H1 (cell line): Measurements from ENCODE around the gene RNF145. TPM values are rescaled to one million over a fixed set of nuclear protein-coding genes. Genes with fewer than 3 reads are reported as not detected.

Source experiments
- CTCF ChIA-PET: fragments of 300-600 bp; sonication (Branson Sonifier 250); formaldehyde crosslinking; loops from one replicate; lab custom pipeline; 2021; ENCODE audit not compliant: partially characterized antibody; lab: Charles Lee
- POLR2A ChIA-PET: fragments of 300-600 bp; sonication (Branson Sonifier 250); formaldehyde crosslinking; loops from one replicate; lab custom pipeline; 2021; ENCODE audit warnings: inconsistent platforms; ENCODE audit not compliant: partially characterized antibody; lab: Charles Lee
- DNase-seq, 2 experiments: peaks; one replicate each; pipeline versions ENCODE4 v3.0.0 to v3.0.0-alpha.2; 2010 to 2022; ENCODE audit warnings: low spot score in 2 of 2, low read depth in 1 of 2, mixed read lengths in 1 of 2
- FAIRE-seq: peaks from 2 replicates; lab custom pipeline; 2011; peaks lifted over from hg19 to GRCh38; lab: Jason Lieb, UNC
- H2AFZ ChIP-seq: 2 replicates; pipeline ENCODE4 v1.8.1; 2012; ENCODE audit warnings: low read length, inconsistent platforms
- H2AK5ac ChIP-seq: 2 replicates; pipeline ENCODE4 v1.6.1; 2013; ENCODE audit warnings: low read depth, low read length
- H2BK120ac ChIP-seq: replicated peaks from 2 replicates; pipeline ENCODE3; 2013; ENCODE audit warnings: low read depth, low read length, inconsistent platforms
- H2BK12ac ChIP-seq: 2 replicates; pipeline ENCODE4 v1.6.1; 2013; ENCODE audit warnings: low read depth, low read length
- H2BK15ac ChIP-seq: 2 replicates; pipeline ENCODE4 v1.6.1; 2013; ENCODE audit warnings: low read length
- H2BK20ac ChIP-seq: 2 replicates; pipeline ENCODE4 v1.6.1; 2013; ENCODE audit warnings: low read length
- H2BK5ac ChIP-seq: 2 replicates; pipeline ENCODE4 v1.6.1; 2013; ENCODE audit warnings: low read depth, low read length
- H3K14ac ChIP-seq: 2 replicates; pipeline ENCODE4 v1.6.1; 2013; ENCODE audit warnings: inconsistent platforms; ENCODE audit not compliant: insufficient read length
- H3K18ac ChIP-seq: 2 replicates; pipeline ENCODE4 v1.6.1; 2013; ENCODE audit warnings: low read length; ENCODE audit errors: extremely low read depth
- H3K23ac ChIP-seq: 2 replicates; pipeline ENCODE4 v1.6.1; 2013; ENCODE audit warnings: inconsistent platforms; ENCODE audit not compliant: insufficient read length
- H3K23me2 ChIP-seq: 2 replicates; pipeline ENCODE4 v1.6.1; 2013; ENCODE audit warnings: low read depth, low read length
- H3K27ac ChIP-seq: 2 replicates; pipeline ENCODE4 v1.6.1; 2011; ENCODE audit warnings: low read depth, low read length, inconsistent platforms
- H3K27me3 ChIP-seq, 4 experiments: replicated peaks in 1 of 4; 1 replicate in 1 of 4; 2 replicates in 3 of 4; pipeline versions ENCODE4 v1.6.1 to v1.8.1; 2011 to 2013; ENCODE audit warnings: low read length in 3 of 4, mild to moderate bottlenecking in 3 of 4, inconsistent platforms in 2 of 4, mixed read lengths in 2 of 4, moderate library complexity in 1 of 4; ENCODE audit not compliant: control insufficient read depth in 3 of 4, insufficient read depth in 3 of 4; ENCODE audit errors: extremely low read depth in 1 of 4
- H3K36me3 ChIP-seq, 4 experiments: 2 replicates each; pipeline versions ENCODE4 v1.6.1 to v1.8.1; 2011 to 2013; ENCODE audit warnings: mild to moderate bottlenecking in 4 of 4, low read length in 3 of 4, moderate library complexity in 2 of 4, control low read depth in 1 of 4, inconsistent platforms in 1 of 4; ENCODE audit not compliant: insufficient read depth in 4 of 4, control insufficient read depth in 2 of 4
- H3K4ac ChIP-seq: replicated peaks from 2 replicates; pipeline ENCODE3; 2013; ENCODE audit warnings: low read length, low read depth, mixed read lengths, inconsistent platforms; ENCODE audit not compliant: insufficient read length
- H3K4me1 ChIP-seq, 4 experiments: replicated peaks in 1 of 4; 1 replicate in 1 of 4; 2 replicates in 3 of 4; pipeline versions ENCODE4 v1.6.1 to v1.8.1; 2011 to 2013; ENCODE audit warnings: low read length in 3 of 4, inconsistent platforms in 2 of 4, mixed read lengths in 1 of 4; ENCODE audit not compliant: insufficient read depth in 4 of 4, control insufficient read depth in 3 of 4
- H3K4me2 ChIP-seq, 2 experiments: 2 replicates each; pipeline versions ENCODE4 v1.6.1 to v1.8.1; 2011 to 2013; ENCODE audit warnings: low read depth in 2 of 2, low read length in 2 of 2, control low read depth in 1 of 2, inconsistent platforms in 1 of 2, mild to moderate bottlenecking in 1 of 2; ENCODE audit not compliant: insufficient read depth in 1 of 2
- H3K4me3 ChIP-seq, 4 experiments: fragments of 200-600, 300-600 bp in 1 of 4; sonication (generic), shearing (Covaris generic), sonication (Bioruptor Twin) in 1 of 4; 2 replicates each; pipeline versions ENCODE4 v1.5.1 to v1.8.1; 2011 to 2016; ENCODE audit warnings: low read length in 4 of 4, low read depth in 3 of 4, control low read depth in 2 of 4, inconsistent platforms in 2 of 4, mild to moderate bottlenecking in 2 of 4, mixed read lengths in 1 of 4, moderate library complexity in 1 of 4; ENCODE audit not compliant: insufficient read depth in 2 of 4; ENCODE audit errors: extremely low read depth in 1 of 4
- H3K56ac ChIP-seq: replicated peaks from 2 replicates; pipeline ENCODE3; 2013; ENCODE audit warnings: low read depth, mild to moderate bottlenecking, mixed read lengths, low read length, inconsistent platforms; ENCODE audit not compliant: insufficient read length
- H3K79me1 ChIP-seq: 2 replicates; pipeline ENCODE4 v1.6.1; 2013; ENCODE audit warnings: low read depth, low read length, control low read depth
- H3K79me2 ChIP-seq, 2 experiments: 2 replicates each; pipeline versions ENCODE4 v1.6.1 to v1.8.1; 2012 to 2013; ENCODE audit warnings: low read length in 2 of 2, mild to moderate bottlenecking in 2 of 2, inconsistent platforms in 1 of 2; ENCODE audit not compliant: insufficient read depth in 2 of 2, control insufficient read depth in 1 of 2
- H3K9ac ChIP-seq, 4 experiments: replicated peaks in 1 of 4; 1 replicate in 1 of 4; 2 replicates in 3 of 4; pipeline versions ENCODE4 v1.6.1 to v1.8.1; 2011 to 2013; ENCODE audit warnings: low read depth in 3 of 4, low read length in 3 of 4, control low read depth in 2 of 4, mild to moderate bottlenecking in 2 of 4, moderate library complexity in 2 of 4, inconsistent platforms in 1 of 4; ENCODE audit errors: extremely low read depth in 1 of 4
- H3K9me3 ChIP-seq, 2 experiments: 2 replicates each; pipeline versions ENCODE4 v1.6.1 to v1.8.1; 2012 to 2013; ENCODE audit warnings: mild to moderate bottlenecking in 2 of 2, moderate library complexity in 2 of 2, control low read depth in 1 of 2, inconsistent platforms in 1 of 2, low read depth in 1 of 2, low read length in 1 of 2, mixed read lengths in 1 of 2; ENCODE audit not compliant: insufficient read depth in 2 of 2
- H4K20me1 ChIP-seq, 2 experiments: replicated peaks in 1 of 2; 2 replicates each; pipeline versions ENCODE3 to v1.8.1; 2011 to 2013; ENCODE audit warnings: inconsistent platforms in 2 of 2, low read length in 2 of 2, mild to moderate bottlenecking in 1 of 2; ENCODE audit not compliant: insufficient read depth in 2 of 2, control insufficient read depth in 1 of 2
- H4K5ac ChIP-seq: 2 replicates; pipeline ENCODE4 v1.6.1; 2013; ENCODE audit warnings: low read length, low read depth, mixed read lengths, inconsistent platforms; ENCODE audit not compliant: insufficient read length
- H4K8ac ChIP-seq: 2 replicates; pipeline ENCODE4 v1.8.0; 2013; ENCODE audit warnings: mild to moderate bottlenecking, moderate library complexity, low read length, inconsistent platforms; ENCODE audit not compliant: insufficient read depth; ENCODE audit errors: extremely low read depth
- H4K91ac ChIP-seq: replicated peaks from 2 replicates; pipeline ENCODE3; 2013; ENCODE audit warnings: low read length, mixed read lengths, inconsistent platforms; ENCODE audit not compliant: insufficient read length
- USF2 ChIP-seq: IDR thresholded peaks from 2 replicates; pipeline ENCODE4 v1.6.1; 2011; ENCODE audit warnings: low read length, improper control_type of control experiment
- WGBS, 2 experiments: shearing (Covaris generic) in 1 of 2; methylation state at CpG; one replicate each; pipeline versions ENCODE4 v1.1.6 to v1.1.7; 2013 to 2015; ENCODE audit warnings: low lambda C conversion rate in 2 of 2, mixed read lengths in 2 of 2, inconsistent platforms in 1 of 2, low coverage in 1 of 2, missing lambda C conversion rate in 1 of 2; ENCODE audit not compliant: insufficient replicate concordance in 2 of 2, insufficient coverage in 1 of 2, insufficient read length in 1 of 2; ENCODE audit errors: extremely low coverage in 1 of 2, missing lambda C conversion rate in 1 of 2; 5-methylcytosine and 5-hydroxymethylcytosine counted together
- polyA plus RNA-seq, 7 experiments: library from polyadenylated mRNA; depleted of rRNA in 3 of 7; stranded (reverse) in 5 of 7; unstranded in 2 of 7; fragments of >200 nt in 5 of 7; fragments of 200-250 nt in 2 of 7; gene quantifications; 1 replicate in 5 of 7; 2 replicates in 1 of 7; 4 replicates in 1 of 7; pipeline versions ENCODE4 v1.2.1 to v1.2.3, GENCODE V29; 2011 to 2013; ENCODE audit warnings: missing spikeins in 2 of 7, mixed read lengths in 2 of 7
- total RNA-seq: library from RNA; stranded (reverse); fragmentation: NEBNext Ultra II Directional; extraction: Animal tissue kit (Norgen Biotek cat#: 25700); gene quantifications from 2 replicates; pipeline ENCODE4 v1.2.1, GENCODE V29; 2021

The RNF145 gene
- total and polyA plus RNA-seq, 2 of the 8 experiments (the other 6 are each of a cell fraction or from before 2014, with no cell fraction given): 34.2 to 72.5 TPM

- Histone ChIP-seq H3K9ac (no peak overlapping the region), H3K79me1 (no peaks in the 10 kb centered on the region), H2BK120ac (no peak overlapping the region), H2BK20ac (no peak overlapping the region), H4K91ac (no peak overlapping the region), H3K14ac (no peak overlapping the region), H3K4me1 (no peaks in the 10 kb centered on the region), H3K23ac (no peak overlapping the region), H3K9me3 (no peaks in the 10 kb centered on the region), H2AK5ac (no peak overlapping the region), H3K23me2 (no peaks in the 10 kb centered on the region), H3K27ac (no peak overlapping the region), H4K8ac (no peak overlapping the region), H3K79me2 (no peaks in the 10 kb centered on the region), H3K4me2 (no peak overlapping the region), H3K4ac (no peak overlapping the region), H4K20me1 (peaks cover 0 to 1% of the 10 kb centered on the region in 2 experiments), H3K56ac (no peak overlapping the region), H2BK15ac (no peak overlapping the region), H3K27me3 (peaks cover 0 to 12% (median 7%) of the 10 kb centered on the region in 4 experiments; a peak in 5 of 7 replicates), H3K4me3 (no peak overlapping the region), H2AFZ (no peak overlapping the region), H2BK12ac (no peak overlapping the region), H3K36me3 (no peaks in the 10 kb centered on the region), H2BK5ac (no peak overlapping the region), H4K5ac (no peak overlapping the region), H3K18ac (no peak overlapping the region)
- FAIRE-seq (no peak), DNase-seq (no peak)
- 89% methylated on average over 5 of the region's 5 CpGs; no CpG with 5 or more reads in 1 of the 2 experiments for WGBS, 2 experiments
- CTCF ChIA-PET: no interaction called here
- TF ChIP-seq USF2: no peak
- POLR2A ChIA-PET: no interaction called here
Observed at GRCh38 chr5:159220206-159220605, 10.9 kb upstream of the RNF145 start.
